ENCODE measurements around the gene CCER1.

CCER1 gene

DNA sequence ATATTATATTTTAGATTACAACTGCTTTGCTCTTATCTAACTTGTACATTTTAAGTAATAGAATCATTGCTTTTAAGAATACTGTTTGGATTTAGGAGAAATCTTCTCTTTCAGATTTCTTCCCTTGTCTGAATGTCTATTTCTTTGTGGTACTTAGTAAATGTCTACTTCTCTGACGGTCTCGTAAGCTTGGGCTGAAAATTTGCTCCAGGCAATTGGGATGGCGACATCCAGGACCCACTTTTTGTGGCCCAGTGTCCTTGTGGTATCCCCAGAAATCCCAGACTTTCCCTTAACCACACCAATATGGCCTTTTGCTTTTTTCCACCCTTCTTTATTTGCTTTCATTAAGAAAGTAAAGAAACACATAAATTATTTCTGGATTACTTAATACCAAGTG, 24.0 kb upstream of the CCER1 start:
- no peak overlapping the region for H3K27ac ChIP-seq
- TF ChIP-seq, protein P1, sequence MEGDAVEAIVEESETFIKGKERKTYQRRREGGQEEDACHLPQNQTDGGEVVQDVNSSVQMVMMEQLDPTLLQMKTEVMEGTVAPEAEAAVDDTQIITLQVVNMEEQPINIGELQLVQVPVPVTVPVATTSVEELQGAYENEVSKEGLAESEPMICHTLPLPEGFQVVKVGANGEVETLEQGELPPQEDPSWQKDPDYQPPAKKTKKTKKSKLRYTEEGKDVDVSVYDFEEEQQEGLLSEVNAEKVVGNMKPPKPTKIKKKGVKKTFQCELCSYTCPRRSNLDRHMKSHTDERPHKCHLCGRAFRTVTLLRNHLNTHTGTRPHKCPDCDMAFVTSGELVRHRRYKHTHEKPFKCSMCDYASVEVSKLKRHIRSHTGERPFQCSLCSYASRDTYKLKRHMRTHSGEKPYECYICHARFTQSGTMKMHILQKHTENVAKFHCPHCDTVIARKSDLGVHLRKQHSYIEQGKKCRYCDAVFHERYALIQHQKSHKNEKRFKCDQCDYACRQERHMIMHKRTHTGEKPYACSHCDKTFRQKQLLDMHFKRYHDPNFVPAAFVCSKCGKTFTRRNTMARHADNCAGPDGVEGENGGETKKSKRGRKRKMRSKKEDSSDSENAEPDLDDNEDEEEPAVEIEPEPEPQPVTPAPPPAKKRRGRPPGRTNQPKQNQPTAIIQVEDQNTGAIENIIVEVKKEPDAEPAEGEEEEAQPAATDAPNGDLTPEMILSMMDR (conservative IDR thresholded peaks at IDR 0.05): no peak

DNA sequence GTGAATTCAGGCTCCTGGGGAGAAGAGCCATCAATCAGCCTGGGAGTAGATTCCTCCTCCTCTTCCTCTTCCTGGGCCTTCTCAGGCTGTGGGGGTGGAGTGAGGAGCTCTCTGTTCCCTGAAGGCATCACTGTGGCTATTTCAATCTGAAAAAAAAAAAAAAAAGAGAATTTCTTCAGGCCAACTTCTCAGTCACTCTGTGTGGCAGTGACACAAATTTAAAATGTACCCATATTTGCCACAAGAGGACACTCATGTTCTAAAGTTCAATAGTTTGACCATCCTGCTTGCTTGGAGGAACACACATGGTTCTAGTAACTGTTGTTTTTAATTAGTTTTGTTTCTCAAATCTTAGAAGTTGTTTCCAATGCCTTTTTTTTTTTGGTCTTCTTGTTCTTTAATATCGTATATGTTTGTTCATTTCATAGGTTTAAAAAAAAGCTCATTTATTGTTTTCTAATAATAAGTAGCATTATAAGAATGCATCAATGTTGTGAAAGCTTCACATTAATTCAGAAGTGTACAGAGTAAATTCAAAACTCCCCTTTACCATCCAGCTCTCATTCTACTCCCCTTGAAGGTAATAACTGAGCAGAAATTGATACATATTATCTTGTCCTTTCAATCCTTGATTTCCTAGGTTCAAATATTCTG, 23.3 kb upstream of the CCER1 start:
- no peak overlapping the region for H3K27ac ChIP-seq

DNA sequence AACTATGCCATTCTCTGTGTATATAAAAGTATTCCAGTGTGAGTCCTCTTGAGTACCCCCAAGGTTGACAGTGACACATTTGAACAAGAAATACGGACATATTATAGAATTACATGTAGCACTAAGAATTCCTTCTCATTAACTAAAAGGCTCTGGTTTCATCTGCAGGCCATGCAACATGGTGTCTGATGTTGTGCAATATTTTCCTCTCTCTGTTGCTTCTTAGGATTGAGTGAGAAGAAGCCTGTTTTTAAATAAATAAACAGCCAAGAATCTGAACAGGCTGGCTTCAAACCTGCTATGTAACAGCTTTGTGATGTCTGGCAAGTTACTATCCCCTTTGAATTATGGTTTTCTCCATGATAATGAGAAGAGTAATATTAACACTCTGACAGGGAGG, 22.2 kb upstream of the CCER1 start:
- TF ChIP-seq, protein P1 (conservative IDR thresholded peaks at IDR 0.05): no peak
- no peak overlapping the region for H3K27ac ChIP-seq

More for the DNA sequence above, 23.3 kb upstream of the CCER1 start:
- TF ChIP-seq, protein P1 (conservative IDR thresholded peaks at IDR 0.05): peak; percentile 92

DNA sequence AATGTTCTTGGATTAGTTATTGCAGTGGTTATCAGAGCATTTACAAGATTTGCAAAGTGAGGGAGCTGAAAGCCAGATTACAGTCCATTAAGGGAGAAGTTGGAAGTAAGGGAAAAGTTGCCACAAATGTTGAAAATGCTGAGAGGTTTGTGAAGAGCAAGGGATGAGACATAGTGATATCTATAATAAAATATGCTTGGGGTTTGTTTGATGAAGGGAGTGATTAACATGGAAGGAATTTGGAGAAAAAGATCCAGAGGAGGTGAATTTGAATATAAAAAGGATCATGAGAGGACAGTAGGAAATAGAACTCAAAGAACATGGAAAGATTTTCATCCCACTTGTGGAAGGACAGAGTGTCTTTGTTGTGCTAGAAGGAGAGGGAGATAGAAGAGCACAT, 19.3 kb upstream of the CCER1 start:
- no peak overlapping the region for H3K27ac ChIP-seq

DNA sequence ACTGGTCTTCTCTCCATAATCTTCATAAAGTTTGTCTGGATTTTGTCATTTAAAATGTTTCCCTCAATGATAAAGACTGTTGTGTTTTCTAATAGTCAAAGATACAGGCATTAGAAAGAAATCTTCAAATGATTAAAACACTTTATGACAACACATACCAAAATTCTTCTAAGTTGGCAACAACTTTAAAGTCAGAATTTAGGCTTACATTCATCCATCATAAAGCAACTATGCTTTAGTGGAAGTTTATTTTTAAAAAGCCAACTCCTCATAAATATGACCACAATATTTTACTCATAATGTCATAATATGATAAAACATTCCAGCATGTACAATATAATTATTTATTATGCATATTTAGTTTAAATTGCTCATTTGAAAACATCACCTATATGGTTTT, 17.2 kb upstream of the CCER1 start:
- no peak overlapping the region for H3K27ac ChIP-seq
- TF ChIP-seq, protein P1 (conservative IDR thresholded peaks at IDR 0.05): no peak

More for the DNA sequence above, 19.3 kb upstream of the CCER1 start:
- TF ChIP-seq, protein P1 (conservative IDR thresholded peaks at IDR 0.05): no peak

DNA sequence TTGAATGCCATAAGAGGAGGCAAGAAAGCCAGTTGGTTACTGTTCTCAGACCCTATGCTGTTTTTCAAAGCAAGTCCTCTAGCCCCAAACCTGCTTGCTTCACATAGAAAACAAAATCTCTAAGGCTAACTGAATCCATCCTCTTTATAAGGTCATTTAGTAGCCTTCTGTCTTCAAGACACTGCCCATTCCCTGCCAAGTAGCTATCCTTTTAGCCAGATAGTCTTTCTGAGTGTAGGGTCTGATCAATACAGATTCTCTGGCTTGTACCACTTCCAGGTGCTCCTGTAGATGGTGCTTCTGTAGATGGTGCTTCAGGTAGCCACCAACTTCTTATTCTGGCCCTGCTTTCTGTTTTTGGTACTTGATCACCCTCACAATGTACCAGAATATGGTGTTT, 15.9 kb upstream of the CCER1 start:
- TF ChIP-seq, protein P1 (conservative IDR thresholded peaks at IDR 0.05): no peak
- no peak overlapping the region for H3K27ac ChIP-seq

DNA sequence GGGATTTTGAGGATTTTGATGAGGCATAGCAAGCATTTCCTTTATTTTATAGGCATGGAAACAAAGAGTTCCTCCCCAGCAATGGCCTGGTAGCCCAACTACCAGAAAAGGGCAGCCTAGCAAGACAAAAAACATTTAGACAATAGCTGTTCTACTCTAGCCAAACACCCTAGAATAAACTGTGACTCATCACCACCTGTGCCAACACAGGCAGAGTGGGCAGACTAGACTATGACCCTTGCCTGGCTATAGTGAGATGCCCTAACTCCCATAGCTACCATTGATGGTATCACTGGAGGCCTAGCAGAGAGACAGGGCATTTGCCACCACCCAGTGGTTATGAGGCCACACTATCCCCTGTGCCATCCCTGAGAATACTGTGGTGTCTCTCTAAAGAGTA, 15.5 kb upstream of the CCER1 start:
- no peak overlapping the region for H3K27ac ChIP-seq
- TF ChIP-seq, protein P1 (conservative IDR thresholded peaks at IDR 0.05): no peak
